ENCODE measurements around the gene GNB1L. TPM values are rescaled to one million over a fixed set of nuclear protein-coding genes. Genes with fewer than 3 reads are reported as not detected.

Gene GNB1L
- total RNA-seq, 1 experiment from 2014 or later, result 10.3 TPM

- Histone ChIP-seq H3F3A (ENCODE audit: insufficient read depth, low read depth) (peaks cover 23% of the 10 kb centered on the region), H3K9me2 (ENCODE audit: insufficient read depth) (no peaks in the 10 kb centered on the region), H3K4me1 (replicated peaks; ENCODE audit: insufficient read depth) (peaks cover 27% of the 10 kb centered on the region), H4K20me1 (ENCODE audit: insufficient read depth) (0 out of 2 replicates have a peak, but pooled peaks cover 12% of the 10 kb centered on the region), H3K36me3 (ENCODE audit: low read depth) (no peaks in the 10 kb centered on the region), H3K4me2 (no peak overlapping the region), H3K79me2 (ENCODE audit: low read depth) (no peaks in the 10 kb centered on the region), H3K4me3 (no peak overlapping the region), H3K9me3 (ENCODE audit: insufficient read depth, low read depth) (no peaks in the 10 kb centered on the region), H3K27ac (no peak overlapping the region), H2AFZ (no peak overlapping the region), H3K27me3 (ENCODE audit: insufficient read depth, low read depth) (no peaks in the 10 kb centered on the region)
- intact Hi-C loops (cut with micrococcal nuclease; ENCODE audit: unreplicated experiment), result no loop called here
- DNase-seq, result no peak
- ChIA-PET CTCF (no interaction called here), POLR2A (ENCODE audit: unreplicated experiment) (no interaction called here)
- BruUV-seq (replicated peaks), result no TSS peak
- TF ChIP-seq EZH2 (IDR thresholded peaks at IDR 0.05; ENCODE audit: low read depth) (no peak), CTCF (conservative IDR thresholded peaks at IDR 0.05) (no peak)
Observed at GRCh38 chr22:19819911-19820879, 34.5 kb downstream of the GNB1L start.

GRCh38 chr22:19819208-19819910 is 35.3 kb downstream of the GNB1L start:
- no peak for TF ChIP-seq CTCF (conservative IDR thresholded peaks at IDR 0.05)
- no peak for TF ChIP-seq EZH2 (IDR thresholded peaks at IDR 0.05; ENCODE audit: low read depth)
- H3K9me3 ChIP-seq (ENCODE audit: insufficient read depth, low read depth), result no peaks in the 10 kb centered on the region
- ChIA-PET POLR2A (ENCODE audit: unreplicated experiment) (no interaction called here), CTCF (no interaction called here)
- H3F3A ChIP-seq (ENCODE audit: insufficient read depth, low read depth), result peaks cover 15% of the 10 kb centered on the region
- H3K79me2 ChIP-seq (ENCODE audit: low read depth), result no peaks in the 10 kb centered on the region
- H3K9me2 ChIP-seq (ENCODE audit: insufficient read depth), result no peaks in the 10 kb centered on the region
- no peak overlapping the region for H3K27ac ChIP-seq
- H3K4me2 ChIP-seq, result no peak overlapping the region
- BruUV-seq (replicated peaks), result no TSS peak
- H3K36me3 ChIP-seq (ENCODE audit: low read depth), result no peaks in the 10 kb centered on the region
- no peak overlapping the region for H3K4me3 ChIP-seq
- H3K4me1 ChIP-seq (replicated peaks; ENCODE audit: insufficient read depth), result peaks cover 18% of the 10 kb centered on the region
- H2AFZ ChIP-seq, result no peak overlapping the region
- no peak for DNase-seq
- 0 out of 2 replicates have a peak, but pooled peaks cover 12% of the 10 kb centered on the region for H4K20me1 ChIP-seq (ENCODE audit: insufficient read depth)
- no peaks in the 10 kb centered on the region for H3K27me3 ChIP-seq (ENCODE audit: insufficient read depth, low read depth)
- intact Hi-C loops (cut with micrococcal nuclease; ENCODE audit: unreplicated experiment), result no loop called here

DNA sequence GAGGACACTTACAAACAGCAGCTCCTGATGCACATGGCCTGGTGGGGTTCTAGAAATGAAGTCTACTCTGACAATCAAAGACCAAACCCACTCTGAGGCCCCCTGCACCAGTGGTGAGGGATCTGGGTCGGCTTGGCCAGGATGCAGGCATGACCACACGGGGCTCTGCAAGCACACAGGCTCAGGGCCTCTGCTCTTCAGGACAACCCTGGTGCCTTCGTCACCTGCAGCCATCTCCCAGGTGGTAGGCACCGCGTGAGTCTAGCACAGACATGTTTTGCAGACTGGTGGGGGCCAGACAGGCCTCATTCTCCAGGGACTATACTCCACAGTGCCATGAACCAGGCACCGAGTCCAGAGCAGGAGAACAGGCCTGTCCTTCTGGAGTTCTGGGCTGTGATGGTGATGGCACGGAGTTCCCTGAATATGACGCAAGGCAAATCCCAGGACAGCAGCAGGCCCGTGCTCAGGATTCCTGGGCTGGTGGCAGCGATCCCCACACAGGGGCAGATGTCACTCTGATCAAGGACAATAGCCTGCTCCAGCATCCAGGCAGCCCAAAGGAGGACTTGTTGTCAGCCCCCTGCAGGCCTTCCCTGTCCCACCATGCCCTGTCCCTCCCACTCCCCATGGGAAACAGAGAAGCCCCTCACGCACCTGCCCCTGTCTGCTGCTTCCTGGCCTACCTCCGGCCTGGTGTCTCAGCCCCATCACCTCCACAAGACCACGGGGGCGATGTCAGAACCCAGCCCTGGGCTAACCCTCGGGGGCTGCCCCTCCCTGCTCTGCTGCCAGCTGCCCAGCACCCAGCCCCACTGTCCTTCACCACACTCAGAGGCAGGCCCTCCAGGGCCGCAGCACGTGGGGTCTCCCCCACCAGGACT is 36.1 kb downstream of the GNB1L start:
- BruUV-seq (replicated peaks), result no TSS peak
- peaks cover 7% of the 10 kb centered on the region for H3F3A ChIP-seq (ENCODE audit: insufficient read depth, low read depth)

More for the DNA sequence above, 36.1 kb downstream of the GNB1L start:
- DNase-seq, result no peak
- Histone ChIP-seq H3K9me2 (ENCODE audit: insufficient read depth) (no peaks in the 10 kb centered on the region), H4K20me1 (ENCODE audit: insufficient read depth) (0 out of 2 replicates have a peak, but pooled peaks cover 6% of the 10 kb centered on the region), H3K9me3 (ENCODE audit: insufficient read depth, low read depth) (no peaks in the 10 kb centered on the region), H3K4me2 (no peak overlapping the region), H3K27me3 (ENCODE audit: insufficient read depth, low read depth) (no peaks in the 10 kb centered on the region), H3K79me2 (ENCODE audit: low read depth) (no peaks in the 10 kb centered on the region), H3K27ac (no peak overlapping the region), H3K4me1 (replicated peaks; ENCODE audit: insufficient read depth) (peaks cover 10% of the 10 kb centered on the region), H3K36me3 (ENCODE audit: low read depth) (no peaks in the 10 kb centered on the region), H2AFZ (no peak overlapping the region), H3K4me3 (no peak overlapping the region)
- intact Hi-C loops (cut with micrococcal nuclease; ENCODE audit: unreplicated experiment), result no loop called here
- ChIA-PET POLR2A (ENCODE audit: unreplicated experiment) (no interaction called here), CTCF (no interaction called here)
- no peak for TF ChIP-seq CTCF (conservative IDR thresholded peaks at IDR 0.05)
- TF ChIP-seq EZH2 (IDR thresholded peaks at IDR 0.05; ENCODE audit: low read depth), result no peak
